Tibial nerve (tissue), 4 donors: ENCODE results near the gene TMEM121. TPM values are rescaled to one million over a fixed set of nuclear protein-coding genes. Genes with fewer than 3 reads are reported as not detected.

Experiments
- DNase-seq, 2 donors: peaks; one replicate each; pipeline ENCODE4 v3.0.0-alpha.2; 2019; ENCODE audit warnings: low spot score in 2 of 2
- H3K27ac ChIP-seq, 4 donors: fragments of 200-600 bp; sonication (generic) in 3 of 4; one replicate each; pipeline ENCODE4 v1.5.1; 2017 to 2019; ENCODE audit warnings: mild to moderate bottlenecking in 1 of 4
- H3K27me3 ChIP-seq, 2 donors: fragments of 200-600 bp; sonication (generic) in 1 of 2; one replicate each; pipeline versions ENCODE4 v1.5.1 to v1.6.0; 2017 to 2019
- H3K36me3 ChIP-seq, 3 donors: fragments of 200-600 bp; sonication (generic); one replicate each; pipeline ENCODE4 v1.5.1; 2018 to 2019
- H3K4me1 ChIP-seq, 4 donors: fragments of 200-600 bp; sonication (generic) in 3 of 4; one replicate each; pipeline ENCODE4 v1.5.1; 2017 to 2019
- H3K4me3 ChIP-seq, 4 donors: fragments of 200-600 bp; sonication (generic) in 3 of 4; one replicate each; pipeline ENCODE4 v1.5.1; 2017 to 2019; ENCODE audit warnings: mild to moderate bottlenecking in 1 of 4, moderate library complexity in 1 of 4
- H3K9me3 ChIP-seq, 4 donors: fragments of 200-600 bp; sonication (generic) in 3 of 4; one replicate each; pipeline ENCODE4 v1.5.1; 2017 to 2019
- EP300 ChIP-seq, 2 donors: sonication (generic); formaldehyde crosslinking; IDR thresholded peaks; one replicate each; pipeline ENCODE4 v1.6.1; 2017; ENCODE audit warnings: antibody characterized with exemption in 2 of 2, mild to moderate bottlenecking in 1 of 2
- POLR2A ChIP-seq, 2 donors: fragments of 450-650 bp; IDR thresholded peaks; one replicate each; pipeline ENCODE4 v1.6.1; 2017; ENCODE audit warnings: antibody characterized with exemption in 2 of 2, mild to moderate bottlenecking in 2 of 2, moderate library complexity in 2 of 2
- WGBS, 2 donors: methylation state at CpG; one replicate each; pipeline ENCODE4 v1.1.5; 2018; 5-methylcytosine and 5-hydroxymethylcytosine counted together
- total RNA-seq, 4 donors: library from RNA; depleted of rRNA; stranded (reverse); fragments of >200 nt; gene quantifications; one replicate each; pipeline ENCODE4 v1.1.0, GENCODE V29; 2016
- TF ChIP-seq, protein P1 (sequence below), 5 experiments: fragments of 200-600 bp in 3 of 5; fragments of 450-650 bp in 2 of 5; sonication (generic) in 3 of 5; IDR thresholded peaks; one replicate each; pipeline ENCODE4 v1.5.1; 2016 to 2019; ENCODE audit warnings: antibody characterized with exemption in 5 of 5, mild to moderate bottlenecking in 3 of 5, moderate library complexity in 2 of 5

TMEM121 gene
- total RNA-seq, result 10 to 100 TPM; 15.1 to 28.2 (median 20.1) TPM

GRCh38 chr14:105525861-105526775 lies at the start of gene TMEM121:
TMEM121 (plus strand) TSS chr14:105526583; CDS start chr14:105528835, 2,252 bp downstream.
- Histone ChIP-seq H3K9me3 (no peaks in the 10 kb centered on the region), H3K27ac (peak within 1 kb of the TSS; percentile 32 to 88 (median 75)), H3K4me1 (peaks cover 0 to 31% (median 25%) of the 10 kb centered on the region in 4 donors), H3K36me3 (peaks cover 0 to 22% (median 0%) of the 10 kb centered on the region in 3 donors), H3K27me3 (peaks cover 0 to 16% of the 10 kb centered on the region in 2 donors), H3K4me3 (peak within 1 kb of the TSS; percentile 47 to 77 (median 55))
- TF ChIP-seq, protein P1, sequence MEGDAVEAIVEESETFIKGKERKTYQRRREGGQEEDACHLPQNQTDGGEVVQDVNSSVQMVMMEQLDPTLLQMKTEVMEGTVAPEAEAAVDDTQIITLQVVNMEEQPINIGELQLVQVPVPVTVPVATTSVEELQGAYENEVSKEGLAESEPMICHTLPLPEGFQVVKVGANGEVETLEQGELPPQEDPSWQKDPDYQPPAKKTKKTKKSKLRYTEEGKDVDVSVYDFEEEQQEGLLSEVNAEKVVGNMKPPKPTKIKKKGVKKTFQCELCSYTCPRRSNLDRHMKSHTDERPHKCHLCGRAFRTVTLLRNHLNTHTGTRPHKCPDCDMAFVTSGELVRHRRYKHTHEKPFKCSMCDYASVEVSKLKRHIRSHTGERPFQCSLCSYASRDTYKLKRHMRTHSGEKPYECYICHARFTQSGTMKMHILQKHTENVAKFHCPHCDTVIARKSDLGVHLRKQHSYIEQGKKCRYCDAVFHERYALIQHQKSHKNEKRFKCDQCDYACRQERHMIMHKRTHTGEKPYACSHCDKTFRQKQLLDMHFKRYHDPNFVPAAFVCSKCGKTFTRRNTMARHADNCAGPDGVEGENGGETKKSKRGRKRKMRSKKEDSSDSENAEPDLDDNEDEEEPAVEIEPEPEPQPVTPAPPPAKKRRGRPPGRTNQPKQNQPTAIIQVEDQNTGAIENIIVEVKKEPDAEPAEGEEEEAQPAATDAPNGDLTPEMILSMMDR (IDR thresholded peaks at IDR 0.05), result no peak
- no peak for TF ChIP-seq POLR2A (IDR thresholded peaks at IDR 0.05)
- TF ChIP-seq EP300 (IDR thresholded peaks at IDR 0.05), result no peak
- WGBS, 2 donors, result 1 to 5% methylated on average over 4 to 33 of the region's 88 CpGs
- no peak for DNase-seq

DNA sequence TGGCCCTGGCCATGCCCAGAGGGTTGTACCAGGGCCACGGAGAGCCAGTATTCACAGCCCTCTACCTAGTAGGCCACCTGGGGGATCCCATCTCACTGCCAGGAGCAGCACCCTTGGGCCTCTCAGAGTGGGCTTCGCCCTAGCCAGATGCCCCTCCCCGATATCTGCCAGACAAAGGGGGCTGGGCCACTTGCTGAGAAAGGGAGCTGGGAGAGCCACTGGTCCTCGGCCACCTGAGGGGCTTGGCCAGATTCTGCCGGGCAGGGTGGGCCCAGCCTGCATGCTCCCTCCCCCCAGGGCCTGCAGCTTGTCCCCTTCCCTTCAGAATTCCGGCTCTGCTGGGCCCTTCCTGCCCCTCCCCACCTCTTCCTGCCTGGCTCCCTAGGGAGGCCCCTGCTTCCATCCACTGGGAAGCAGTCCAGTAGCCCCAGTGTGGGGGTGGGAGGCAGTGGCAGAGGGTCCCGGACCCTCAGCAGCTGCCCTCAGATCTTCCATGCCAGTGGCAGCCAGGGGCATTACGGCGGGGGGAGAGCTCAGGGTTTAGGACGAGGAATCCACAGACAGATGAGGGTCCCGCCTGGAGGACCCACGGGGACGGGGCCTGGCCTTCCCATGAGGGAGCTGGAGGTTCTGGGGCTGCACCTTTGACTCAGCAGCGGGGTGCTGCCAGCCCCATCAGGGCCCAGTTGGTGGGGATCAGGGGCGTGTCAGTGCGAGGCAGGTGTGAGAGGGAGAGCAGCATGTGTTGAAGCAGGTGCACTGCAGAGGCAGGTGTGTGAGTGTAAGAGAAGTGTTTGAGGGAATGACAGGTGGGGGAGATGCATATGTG lies 49.3 kb upstream of the TMEM121 start:
- Histone ChIP-seq H3K36me3 (peaks cover 0 to 22% (median 0%) of the 10 kb centered on the region in 3 donors), H3K9me3 (no peaks in the 10 kb centered on the region), H3K4me1 (peaks cover 0 to 91% (median 61%) of the 10 kb centered on the region in 4 donors), H3K27me3 (peaks cover 0 to 6% of the 10 kb centered on the region in 2 donors), H3K4me3 (peak overlapping the region in 2 of 4 donors; percentile 49 to 81), H3K27ac (peak overlapping the region; percentile 23 to 96 (median 92))
- no peak for DNase-seq
- 30 to 35% methylated on average over 14 to 16 of the region's 16 CpGs for WGBS, 2 donors
- TF ChIP-seq POLR2A (IDR thresholded peaks at IDR 0.05) (no peak), EP300 (IDR thresholded peaks at IDR 0.05) (no peak)
- TF ChIP-seq, protein P1 (IDR thresholded peaks at IDR 0.05), result no peak

DNA sequence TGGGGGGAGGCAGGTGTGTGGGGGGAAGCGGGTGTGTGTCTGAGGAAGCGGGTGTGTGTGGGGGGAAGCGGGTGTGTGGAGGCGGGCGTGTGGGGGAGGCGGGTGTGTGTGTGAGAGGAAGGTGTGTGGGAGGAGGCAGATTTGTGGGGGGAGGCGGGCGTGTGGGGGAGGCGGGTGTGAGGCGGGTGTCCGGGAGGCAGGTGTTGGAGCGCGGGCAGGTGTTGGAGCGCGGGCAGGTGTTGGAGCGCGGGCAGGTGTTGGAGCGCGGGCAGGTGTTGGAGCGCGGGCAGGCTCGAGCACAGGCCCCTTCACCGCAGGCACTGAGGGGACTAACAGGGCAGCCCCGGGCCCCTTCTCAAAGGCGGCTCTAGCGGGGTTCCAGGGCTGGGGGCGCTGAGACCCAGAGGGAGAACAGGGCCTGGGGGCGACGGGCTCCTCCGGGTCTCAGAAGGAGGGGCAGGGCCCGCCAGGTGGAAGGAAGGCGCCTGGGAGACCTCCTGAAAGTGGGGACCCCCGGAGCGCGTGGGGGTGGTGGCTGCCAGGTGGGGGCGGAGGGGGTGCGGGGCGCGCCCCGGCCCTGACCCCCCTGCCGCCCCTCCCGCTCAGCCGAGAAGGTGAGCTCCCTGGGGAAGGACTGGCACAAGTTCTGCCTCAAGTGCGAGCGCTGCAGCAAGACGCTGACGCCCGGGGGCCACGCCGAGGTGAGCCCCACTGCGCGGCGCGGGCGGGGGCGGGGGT lies 48.6 kb upstream of the TMEM121 start:
- TF ChIP-seq POLR2A (IDR thresholded peaks at IDR 0.05) (no peak), EP300 (IDR thresholded peaks at IDR 0.05) (no peak)
- TF ChIP-seq, protein P1 (IDR thresholded peaks at IDR 0.05), result no peak
- H3K9me3 ChIP-seq, result no peaks in the 10 kb centered on the region
- peaks cover 0 to 6% of the 10 kb centered on the region in 2 donors for H3K27me3 ChIP-seq
- H3K27ac ChIP-seq, result peak overlapping the region in 3 of 4 donors; percentile 18 to 96 (median 64)
- peak overlapping the region in 1 of 4 donors; percentile 81 for H3K4me3 ChIP-seq
- DNase-seq, result no peak
- WGBS, 2 donors, result 38 to 63% methylated on average over 25 to 37 of the region's 56 CpGs
- peaks cover 0 to 22% (median 0%) of the 10 kb centered on the region in 3 donors for H3K36me3 ChIP-seq
- peaks cover 0 to 91% (median 65%) of the 10 kb centered on the region in 4 donors for H3K4me1 ChIP-seq

DNA sequence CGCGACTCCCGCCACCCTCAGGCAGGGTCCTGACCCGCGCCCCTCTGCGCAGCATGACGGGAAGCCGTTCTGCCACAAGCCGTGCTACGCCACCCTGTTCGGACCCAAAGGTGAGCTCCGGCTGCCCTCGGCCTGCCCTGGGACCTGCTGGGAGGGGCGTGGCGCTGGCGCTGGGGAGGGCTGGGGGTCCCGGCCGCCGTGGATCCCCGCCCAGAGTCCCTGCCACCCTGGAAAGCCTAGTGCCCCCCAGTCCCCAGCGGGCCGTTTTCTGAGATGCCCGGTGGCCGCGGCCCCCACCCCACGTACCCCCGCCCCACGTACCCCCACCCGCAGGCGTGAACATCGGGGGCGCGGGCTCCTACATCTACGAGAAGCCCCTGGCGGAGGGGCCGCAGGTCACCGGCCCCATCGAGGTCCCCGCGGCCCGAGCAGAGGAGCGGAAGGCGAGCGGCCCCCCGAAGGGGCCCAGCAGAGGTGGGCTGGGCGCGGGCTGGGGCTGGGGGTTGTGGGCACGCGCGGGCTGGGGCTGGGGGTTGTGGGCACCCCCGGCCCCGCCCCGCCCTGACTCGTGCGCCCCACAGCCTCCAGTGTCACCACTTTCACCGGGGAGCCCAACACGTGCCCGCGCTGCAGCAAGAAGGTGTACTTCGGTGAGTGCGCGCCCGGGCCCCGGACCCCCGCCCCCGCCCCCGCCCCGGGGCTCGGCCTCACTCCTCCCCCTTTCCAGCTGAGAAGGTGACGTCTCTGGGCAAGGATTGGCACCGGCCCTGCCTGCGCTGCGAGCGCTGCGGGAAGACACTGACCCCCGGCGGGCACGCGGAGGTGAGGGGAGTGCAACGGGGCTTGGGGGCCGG lies 47.8 kb upstream of the TMEM121 start:
- Histone ChIP-seq H3K27ac (peak overlapping the region in 3 of 4 donors; percentile 18 to 95 (median 64)), H3K9me3 (no peaks in the 10 kb centered on the region), H3K4me3 (no peak overlapping the region), H3K36me3 (peaks cover 0 to 22% (median 0%) of the 10 kb centered on the region in 3 donors), H3K4me1 (peaks cover 0 to 91% (median 64%) of the 10 kb centered on the region in 4 donors), H3K27me3 (peaks cover 0 to 6% of the 10 kb centered on the region in 2 donors)
- DNase-seq, result no peak
- 52 to 59% methylated on average over 18 to 50 of the region's 81 CpGs for WGBS, 2 donors
- TF ChIP-seq, protein P1 (IDR thresholded peaks at IDR 0.05), result no peak
- TF ChIP-seq POLR2A (IDR thresholded peaks at IDR 0.05) (no peak), EP300 (IDR thresholded peaks at IDR 0.05) (no peak)
